Forelimb muscle (tissue), 1 donor: Measurements from ENCODE around the gene TOX4. TPM values are rescaled to one million over a fixed set of nuclear protein-coding genes. Genes with fewer than 3 reads are reported as not detected.
"Not testable (repeated sequence)": the region's sequence is repeated elsewhere in the genome, so short reads cannot be mapped to it uniquely, and the experiment has no call there.

Source experiments
- DNase-seq: peaks from one replicate; pipeline ENCODE4 v3.0.0-alpha.2; 2013; ENCODE audit warnings: low read depth
- polyA plus RNA-seq: library from polyadenylated mRNA; unstranded; fragments of 120-200 nt; gene quantifications from one replicate; pipeline ENCODE4 v1.2.1, GENCODE V29; 2013; ENCODE audit not compliant: insufficient read length

TOX4 gene
- polyA plus RNA-seq, 1 donor, result 38.5 TPM

DNA sequence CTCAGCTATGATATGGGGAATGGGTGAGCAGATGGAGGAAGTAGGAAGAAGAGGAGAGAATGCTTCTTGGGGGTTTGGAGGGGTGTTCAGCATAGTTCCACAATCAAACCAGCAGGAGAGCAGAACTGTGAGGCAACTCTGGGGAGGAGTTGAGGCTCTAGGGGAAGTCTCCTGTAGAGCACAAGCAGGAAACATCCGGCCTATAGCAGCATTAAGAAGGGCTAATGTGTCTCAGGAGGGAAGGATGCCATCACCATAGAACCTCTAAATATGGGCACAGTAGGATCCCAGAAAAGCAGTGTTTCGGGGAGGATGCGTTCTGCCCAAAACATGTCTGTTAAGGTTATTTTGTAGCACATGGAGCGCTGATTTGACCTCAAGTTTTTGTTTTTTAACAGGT is 57.6 kb downstream of the TOX4 start:
- no peak for DNase-seq

DNA sequence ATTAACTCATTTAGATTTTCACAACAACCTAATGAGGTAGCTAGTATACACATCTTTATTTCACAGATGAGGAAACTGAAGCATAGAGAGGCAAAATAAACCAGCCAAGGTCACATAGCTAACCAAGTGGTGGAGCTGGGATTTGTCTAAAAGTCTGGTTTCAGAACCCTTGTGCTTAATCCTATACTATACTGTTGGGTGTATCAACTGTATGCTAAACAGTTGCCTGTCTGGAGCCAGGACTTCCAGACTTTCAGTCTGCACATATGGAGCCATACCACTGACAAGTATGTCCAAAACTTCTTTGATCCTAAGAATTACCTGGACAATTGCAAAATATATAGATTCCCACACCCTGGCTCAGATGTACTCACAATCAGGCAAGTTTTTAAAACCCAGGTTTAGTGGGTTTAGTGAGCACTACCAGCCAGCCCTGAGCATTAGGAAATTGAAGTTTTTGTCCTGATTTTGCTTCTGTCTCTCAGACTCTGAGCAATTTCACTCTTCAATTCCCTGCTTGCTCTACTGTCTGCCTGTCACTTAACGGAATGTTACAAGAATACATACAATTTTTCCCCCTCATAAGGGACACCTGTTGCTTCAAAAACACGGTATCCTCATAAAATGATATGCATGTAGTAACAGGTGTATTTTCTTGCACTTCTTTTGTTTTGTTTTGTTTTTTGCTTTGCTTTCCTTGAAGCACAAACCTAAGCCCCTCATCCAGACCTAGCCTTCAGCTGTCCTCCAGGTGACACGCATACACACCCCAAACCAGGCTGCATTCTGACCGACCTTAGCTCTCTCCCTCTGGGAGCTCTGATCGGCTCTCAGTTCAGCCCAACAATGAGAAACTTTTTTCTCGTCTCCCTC is 58.8 kb downstream of the TOX4 start:
- DNase-seq, result no peak

DNA sequence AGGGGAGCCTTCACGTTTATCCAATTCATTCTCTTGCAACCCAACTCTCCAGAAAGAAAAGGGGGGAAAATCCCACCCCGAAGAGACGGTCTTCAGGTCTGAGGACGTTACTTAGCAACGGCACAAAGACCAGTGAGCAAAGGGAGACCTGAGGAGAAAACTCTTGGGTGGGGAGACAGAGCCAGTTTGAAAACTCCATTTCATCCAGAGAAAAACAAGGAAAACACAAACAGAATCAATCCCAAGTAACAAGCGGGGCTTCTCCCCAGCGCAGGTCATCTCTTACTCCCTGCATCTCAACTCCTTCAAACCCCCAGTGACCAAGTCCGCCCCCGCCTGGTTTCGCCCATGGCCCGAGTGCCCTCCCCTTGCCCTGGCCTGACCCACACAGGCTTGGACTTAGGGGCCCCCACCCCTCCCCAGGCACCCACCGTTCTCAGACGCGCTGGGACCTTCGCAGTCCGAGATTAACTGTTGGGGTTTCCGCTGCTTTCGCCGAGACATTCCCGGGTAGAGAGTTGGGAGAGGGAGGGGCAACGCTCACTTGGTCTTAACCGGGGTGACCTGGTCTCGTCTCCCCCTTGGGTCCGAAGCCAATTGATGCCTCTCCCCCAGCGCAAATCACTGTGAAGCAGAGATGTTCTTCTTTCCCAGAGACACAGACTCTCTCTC is 59.6 kb downstream of the TOX4 start:
- DNase-seq, result no peak

DNA sequence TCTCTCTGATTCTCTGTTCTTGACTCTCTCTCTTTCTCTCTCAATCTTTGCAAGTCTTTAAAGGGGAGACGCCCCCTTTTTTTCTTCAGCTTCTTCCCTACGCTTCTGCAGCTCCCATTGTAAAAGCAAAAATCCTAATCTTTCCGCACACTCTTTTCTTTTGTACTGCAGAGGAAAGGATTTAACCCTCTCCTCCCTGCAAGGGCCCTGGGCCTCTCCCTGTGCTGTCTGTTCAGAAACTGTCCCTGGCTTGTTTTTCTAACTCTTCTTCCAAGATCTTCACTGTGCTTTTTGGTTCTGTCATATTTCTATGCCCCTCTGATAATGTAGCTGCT is 60.1 kb downstream of the TOX4 start:
- no peak for DNase-seq

DNA sequence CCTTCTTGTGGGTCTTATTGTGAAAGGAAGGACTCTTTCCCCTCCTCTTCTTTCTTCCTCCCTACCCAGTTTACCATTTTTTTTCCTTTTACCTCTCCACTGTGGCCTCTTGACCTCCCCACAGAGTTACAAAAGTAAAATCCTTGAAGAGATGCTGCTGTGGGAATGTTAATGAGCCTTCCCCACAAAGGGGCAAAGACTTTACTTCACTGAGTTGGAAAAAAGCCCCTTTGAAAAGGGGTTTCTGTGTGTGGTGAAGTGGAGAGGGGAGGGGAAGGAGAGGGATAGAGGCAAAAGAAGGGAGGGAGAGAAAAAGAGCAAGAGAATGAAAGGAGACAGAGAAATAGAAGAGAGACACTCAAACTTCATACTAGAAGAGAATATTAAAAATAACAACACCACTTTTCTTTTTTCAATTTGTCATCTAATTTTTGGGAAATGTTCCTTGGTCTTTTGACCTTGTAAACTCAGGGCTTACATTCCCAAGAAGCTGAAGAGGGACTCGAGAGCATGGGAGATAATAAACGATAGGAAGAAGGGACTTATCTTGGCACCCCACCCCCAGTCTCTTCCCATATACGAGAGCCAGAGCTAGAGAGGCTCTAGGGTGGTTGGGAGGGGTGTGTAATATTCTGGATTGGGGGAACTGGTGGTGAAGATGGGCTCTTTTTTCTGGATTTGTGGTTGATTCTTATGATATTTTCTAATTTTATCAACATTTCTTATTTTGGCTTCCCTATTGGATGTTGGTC is 62.4 kb downstream of the TOX4 start:
- no peak for DNase-seq

DNA sequence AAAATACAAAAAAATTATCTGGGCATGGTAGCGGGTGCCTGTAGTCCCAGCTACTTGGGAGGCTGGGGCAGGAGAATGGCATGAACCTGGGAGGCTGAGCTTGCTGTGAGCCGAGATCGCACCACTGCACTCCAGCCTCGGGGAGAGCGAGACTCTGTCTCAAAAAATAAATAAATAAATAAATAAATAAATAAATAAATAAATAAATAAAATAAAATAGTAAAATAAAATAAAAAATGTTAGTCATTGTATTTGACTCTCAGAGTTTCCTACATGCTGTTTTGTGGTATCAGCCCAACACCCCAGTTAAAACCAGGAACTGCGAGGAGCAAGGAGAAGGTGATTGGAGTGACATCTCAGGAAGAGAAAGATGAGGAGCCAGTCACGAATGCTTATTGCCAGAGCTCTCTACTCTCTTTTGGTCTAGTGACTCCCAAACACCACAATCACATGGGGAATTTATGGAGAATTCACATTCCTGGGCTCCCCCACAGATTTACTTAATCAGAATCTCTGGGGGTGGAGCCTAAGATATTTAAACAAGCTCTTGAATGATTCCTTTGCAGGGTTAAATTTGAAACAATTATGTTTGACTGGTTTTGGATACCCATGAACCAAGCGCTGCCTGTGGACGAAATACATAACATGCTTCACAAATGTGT is 64.5 kb downstream of the TOX4 start:
- DNase-seq, result no peak

DNA sequence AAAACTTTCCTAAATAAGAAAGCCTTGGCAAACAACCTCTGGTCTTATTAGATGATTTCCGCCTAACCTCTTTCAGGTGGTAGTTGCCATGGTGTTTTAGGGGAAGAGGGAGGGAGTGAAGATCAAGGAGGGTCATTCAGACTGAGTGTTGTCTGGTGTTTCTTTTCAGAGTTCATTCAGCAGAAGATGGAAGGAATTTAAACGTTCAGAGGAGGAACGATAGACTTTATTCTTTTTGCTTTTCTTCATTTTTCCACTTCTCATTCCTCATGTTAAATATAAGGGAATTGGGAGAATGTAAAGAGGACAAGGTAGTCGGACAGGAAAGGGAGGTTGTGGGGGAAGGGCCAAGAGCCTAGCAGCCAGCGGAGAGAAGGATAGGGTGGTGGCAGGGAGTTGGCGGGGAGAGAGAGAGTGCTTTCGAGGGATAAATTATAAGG is 66.5 kb downstream of the TOX4 start:
- no peak for DNase-seq

DNA sequence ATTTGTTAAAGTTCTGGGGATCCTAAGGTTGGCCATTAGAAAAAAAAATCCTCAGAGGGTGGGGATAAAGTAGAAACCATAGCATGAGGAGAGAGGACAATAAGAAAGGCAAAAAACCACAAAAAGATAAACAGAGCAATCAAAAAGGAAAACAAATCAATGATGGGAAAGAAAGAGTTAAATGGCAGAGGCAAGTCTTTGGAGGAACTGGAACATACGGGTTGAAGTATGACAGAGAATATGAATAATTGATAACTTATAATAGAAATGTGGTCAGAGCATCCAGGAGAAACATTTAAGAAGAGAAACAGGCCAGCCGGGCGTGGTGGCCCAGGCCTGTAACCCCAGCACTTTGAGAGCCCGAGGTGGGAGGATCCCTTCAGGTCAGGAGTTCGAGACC is 67.0 kb downstream of the TOX4 start:
- DNase-seq, result no peak

DNA sequence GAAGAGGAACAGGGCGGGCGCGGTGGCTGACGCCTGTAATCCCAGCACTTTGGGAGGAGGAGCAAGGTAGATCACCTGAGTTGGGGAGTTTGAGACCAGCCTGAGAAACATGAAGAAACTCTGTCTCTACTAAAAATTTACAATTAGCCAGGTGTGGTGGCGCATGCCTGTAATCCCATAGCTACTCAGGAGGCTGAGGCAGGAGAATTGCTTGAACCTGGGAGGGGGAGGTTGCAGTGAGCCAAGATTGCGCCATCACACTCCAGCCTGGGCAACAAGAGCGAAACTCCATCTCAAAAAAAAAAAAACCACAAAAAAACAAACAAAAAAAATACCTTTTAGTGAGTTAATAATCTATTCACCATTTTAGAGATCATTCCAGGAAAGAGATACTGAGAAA is 67.6 kb downstream of the TOX4 start:
- not testable (repeated sequence) for DNase-seq

Other genes starting within 250 kb of the TOX4 start
- 401 TPM for gene HNRNPC, start 207.8 kb upstream of the TOX4 start, polyA plus RNA-seq
- gene RPGRIP1, start 197.1 kb upstream of the TOX4 start, polyA plus RNA-seq, result 0.82 TPM
- 71.7 TPM for gene SUPT16H, start 93.2 kb upstream of the TOX4 start, polyA plus RNA-seq
- gene CHD8, start 21.1 kb upstream of the TOX4 start, polyA plus RNA-seq, result 38.0 TPM
- gene RAB2B, start 236 bp upstream of the TOX4 start, polyA plus RNA-seq, result 19.0 TPM
- 44.8 TPM for gene METTL3, start 34.1 kb downstream of the TOX4 start, polyA plus RNA-seq
- gene SALL2, start 49.2 kb downstream of the TOX4 start, polyA plus RNA-seq, result 10.5 TPM
- gene OR10G3, start 102.9 kb downstream of the TOX4 start, polyA plus RNA-seq, result not detected
- not detected for gene OR10G2, start 157.7 kb downstream of the TOX4 start, polyA plus RNA-seq
- not detected for gene OR4E2, start 176.6 kb downstream of the TOX4 start, polyA plus RNA-seq
- gene OR4E1, start 196.6 kb downstream of the TOX4 start, polyA plus RNA-seq, result not detected